ENCODE data around the gene FRMD4B.

FRMD4B gene

DNA sequence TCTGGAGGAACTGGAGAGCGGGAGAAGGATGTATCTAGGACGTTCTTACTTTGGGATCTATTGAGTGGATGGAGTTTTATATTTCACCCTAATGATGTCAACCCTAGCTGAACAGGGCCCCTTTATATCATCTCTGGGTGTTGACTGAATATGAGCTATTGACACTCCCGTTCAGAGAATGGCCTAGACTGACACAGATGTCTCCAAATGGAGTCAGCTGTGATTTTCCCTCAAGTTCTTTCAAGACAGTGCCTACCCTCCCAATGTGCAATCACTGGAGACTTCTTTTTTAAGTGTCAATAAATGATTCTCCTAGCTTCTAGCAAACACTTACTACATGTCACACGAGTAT is 63.8 kb downstream of the FRMD4B start:
- no peak for DNase-seq (ENCODE audit: low spot score)

DNA sequence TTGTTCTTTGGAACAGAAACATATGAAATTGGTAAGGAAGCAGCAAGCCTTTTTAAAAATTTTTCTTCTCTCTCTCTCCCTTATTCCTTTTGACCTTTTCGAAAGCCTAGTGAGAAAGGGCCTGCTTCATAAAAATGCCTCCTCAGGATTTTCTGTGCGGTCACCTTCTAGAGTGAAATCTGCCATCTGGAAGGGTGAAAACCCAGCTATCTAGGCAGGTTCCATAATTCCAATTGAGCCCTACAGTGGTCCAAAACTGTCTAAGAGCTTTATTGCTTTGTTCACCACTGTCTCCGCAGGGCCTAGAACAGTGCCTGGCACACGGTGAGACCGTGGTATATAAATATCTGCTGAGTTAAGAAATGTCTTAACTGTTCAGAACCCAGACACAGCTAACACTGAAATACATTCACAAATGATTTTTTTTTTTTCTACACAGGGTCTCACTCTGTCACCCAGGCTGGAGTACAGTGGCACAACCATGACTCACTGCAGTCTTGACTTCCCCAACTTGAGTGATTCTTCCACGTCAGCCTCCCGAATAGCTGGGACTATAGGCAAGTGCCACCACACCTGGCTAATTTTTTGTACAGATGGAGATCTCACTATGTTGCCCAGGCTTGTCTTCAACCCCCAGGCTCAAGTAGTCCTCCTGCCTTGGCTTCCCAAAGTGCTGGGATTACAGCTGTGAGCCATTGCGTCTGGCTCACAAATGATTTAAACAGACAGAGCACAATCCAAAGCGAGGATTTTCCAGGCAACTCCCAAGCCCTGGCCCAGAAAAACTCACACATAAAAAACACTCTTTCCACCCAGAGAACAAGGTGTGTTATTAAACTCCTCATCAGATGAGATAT is 64.4 kb downstream of the FRMD4B start:
- no peak for DNase-seq (ENCODE audit: low spot score)

DNA sequence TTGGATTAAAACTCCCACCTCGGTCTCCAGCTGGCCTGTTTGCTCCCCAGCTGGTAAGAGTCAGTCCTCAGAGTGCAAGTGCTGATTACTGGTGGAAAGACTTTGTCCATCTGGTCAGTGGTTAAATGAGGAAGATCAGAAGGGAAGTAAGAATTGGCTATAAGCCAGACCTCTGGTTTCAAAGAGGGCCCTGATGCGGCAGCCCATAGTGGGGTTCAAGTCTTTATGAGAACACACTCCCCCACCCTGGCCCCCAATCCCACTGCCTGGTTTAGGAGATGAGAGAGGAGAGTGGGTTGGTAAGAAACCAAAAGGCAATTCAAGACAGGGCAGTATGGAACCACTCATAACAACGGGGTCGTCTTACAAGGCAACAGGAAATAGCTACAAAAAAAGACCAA is 65.0 kb downstream of the FRMD4B start:
- no peak for DNase-seq (ENCODE audit: low spot score)

DNA sequence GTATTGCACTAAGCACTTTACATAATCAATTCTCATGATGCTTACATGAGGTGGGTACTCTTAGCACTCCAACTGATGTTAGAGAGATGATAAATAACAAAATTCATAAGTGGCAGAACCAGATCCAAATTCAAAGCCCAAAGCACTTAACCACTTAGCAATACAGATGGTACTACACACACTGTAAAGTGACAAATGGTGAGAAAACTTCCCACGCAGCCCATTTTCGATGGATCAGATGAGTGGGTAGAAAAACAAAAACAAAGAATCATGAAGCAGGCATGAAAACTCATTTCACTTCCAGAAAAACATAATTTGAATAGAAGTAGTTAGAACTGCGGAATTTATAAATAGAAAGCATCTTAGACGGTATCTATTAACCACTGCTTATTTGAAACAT is 66.2 kb downstream of the FRMD4B start:
- DNase-seq (ENCODE audit: low spot score), result no peak

DNA sequence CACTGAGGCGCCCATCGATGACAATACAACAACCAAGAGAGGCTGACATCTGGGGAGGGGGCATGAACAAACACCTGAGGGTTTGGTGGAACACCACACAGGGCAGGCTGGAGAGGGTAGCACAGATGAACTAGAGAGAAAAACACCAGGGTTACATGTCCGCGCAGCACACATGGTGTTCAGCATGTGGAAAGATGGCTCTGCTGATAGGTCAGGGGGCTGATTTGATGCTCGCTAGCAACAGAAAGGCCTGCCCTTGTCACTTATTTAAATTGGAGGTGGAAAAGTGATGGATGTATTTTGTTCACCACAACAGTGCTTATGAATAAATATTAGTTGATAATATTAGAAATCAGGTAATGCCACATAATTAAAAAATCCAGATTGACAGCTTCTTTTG is 67.5 kb downstream of the FRMD4B start:
- no peak for DNase-seq (ENCODE audit: low spot score)

DNA sequence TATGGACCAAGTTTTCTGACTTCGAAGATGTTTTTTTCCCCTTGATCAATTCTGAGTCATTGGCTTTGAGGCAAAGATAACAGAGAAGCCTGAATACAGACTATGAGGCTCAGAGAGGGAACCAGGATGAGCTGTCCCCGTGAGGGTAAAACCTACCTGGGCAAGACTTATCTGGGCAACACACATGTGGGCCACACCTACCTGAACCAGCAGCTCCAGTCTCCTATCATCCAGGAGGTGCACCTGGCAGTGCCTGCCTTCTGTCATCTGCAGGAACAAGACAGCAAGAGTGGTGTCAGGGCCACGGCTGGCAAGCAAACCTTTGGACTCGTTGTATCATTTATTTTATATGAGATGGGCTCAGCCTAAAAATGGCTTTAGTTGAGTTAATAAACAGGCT is 72.6 kb downstream of the FRMD4B start:
- DNase-seq (ENCODE audit: low spot score), result no peak

DNA sequence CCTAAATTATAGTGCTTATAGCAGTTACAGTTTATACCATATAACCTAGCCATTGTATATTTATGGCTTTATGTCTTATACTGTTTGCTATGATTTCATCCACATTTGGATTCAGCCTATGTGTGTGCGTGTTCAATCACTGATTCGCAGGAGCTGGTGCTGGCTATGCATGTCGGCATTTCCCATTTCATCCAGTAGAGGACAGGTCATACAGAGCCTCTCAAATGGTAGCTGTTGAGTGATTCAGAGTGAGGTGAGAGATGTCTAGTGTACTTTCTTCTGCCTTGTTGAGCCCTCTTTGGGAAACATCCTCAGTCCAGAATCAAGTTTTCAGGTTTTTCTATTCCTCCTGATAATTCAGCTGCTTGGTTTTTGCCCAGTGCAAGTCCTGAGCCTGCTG is 76.1 kb downstream of the FRMD4B start:
- DNase-seq (ENCODE audit: low spot score), result peak; percentile 68

DNA sequence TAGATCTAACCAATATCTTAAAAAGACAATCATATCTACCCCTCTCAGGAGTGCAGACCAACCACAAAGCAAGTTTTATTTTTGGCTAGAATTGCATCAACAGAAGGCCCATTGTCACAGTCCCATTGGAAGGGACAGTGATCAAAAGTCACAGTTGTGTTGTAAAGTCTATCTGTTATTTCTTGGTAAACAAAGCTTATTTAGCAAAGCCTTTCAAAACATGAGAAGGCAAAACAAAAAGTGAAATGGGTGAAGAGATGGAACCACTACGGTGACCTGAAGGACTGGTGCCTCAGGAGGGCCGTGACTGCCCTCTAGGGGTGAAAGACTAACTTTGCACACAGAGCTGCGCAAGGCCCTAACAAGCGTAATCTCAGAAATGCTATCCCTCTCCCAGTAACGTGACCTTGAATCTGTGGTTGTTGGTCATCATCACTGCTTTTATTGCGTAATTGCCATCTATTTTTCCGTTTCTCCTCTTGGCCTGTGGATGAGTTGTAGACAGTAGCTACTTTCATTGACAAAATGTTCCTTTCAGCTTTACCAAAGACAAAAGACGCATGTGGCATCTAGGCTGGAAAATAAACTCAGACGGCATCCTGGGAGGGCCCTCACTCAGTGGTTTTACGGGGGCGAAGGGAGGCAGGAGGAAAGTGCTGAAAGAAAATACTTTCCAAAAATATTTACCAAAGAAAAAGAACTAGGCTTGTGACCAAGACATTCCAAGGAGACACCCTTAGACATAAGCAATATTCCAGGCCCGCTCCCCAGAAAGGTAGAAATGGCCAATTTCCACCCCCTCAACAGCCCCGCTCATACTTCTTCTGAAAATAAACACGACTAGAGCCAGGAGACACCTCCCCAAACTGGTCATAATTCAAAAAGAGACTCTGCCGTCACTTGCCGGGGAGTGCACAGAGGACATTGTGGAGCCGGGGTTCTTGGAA is 79.4 kb downstream of the FRMD4B start:
- peak; percentile 80 for DNase-seq (ENCODE audit: low spot score)

DNA sequence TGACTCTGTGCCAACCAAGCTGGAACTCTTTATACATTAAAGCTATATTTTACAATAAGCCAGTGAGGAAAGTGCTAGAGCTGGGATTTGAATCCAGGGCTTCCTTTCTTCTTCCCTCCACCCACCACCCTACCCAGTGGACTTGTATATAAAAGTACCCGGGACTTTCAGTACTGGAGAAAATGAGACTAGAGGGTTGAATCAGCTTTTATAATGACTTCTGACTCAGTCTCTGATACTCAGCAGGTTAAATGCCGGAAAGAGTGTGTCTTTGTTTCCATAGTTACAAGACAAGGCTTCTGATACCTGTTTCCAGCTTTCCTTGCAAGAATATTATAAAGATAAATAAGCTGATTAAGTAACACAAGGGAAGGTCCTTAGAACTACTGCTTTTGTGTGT is 80.9 kb downstream of the FRMD4B start:
- peak; percentile 89 for DNase-seq (ENCODE audit: low spot score)

DNA sequence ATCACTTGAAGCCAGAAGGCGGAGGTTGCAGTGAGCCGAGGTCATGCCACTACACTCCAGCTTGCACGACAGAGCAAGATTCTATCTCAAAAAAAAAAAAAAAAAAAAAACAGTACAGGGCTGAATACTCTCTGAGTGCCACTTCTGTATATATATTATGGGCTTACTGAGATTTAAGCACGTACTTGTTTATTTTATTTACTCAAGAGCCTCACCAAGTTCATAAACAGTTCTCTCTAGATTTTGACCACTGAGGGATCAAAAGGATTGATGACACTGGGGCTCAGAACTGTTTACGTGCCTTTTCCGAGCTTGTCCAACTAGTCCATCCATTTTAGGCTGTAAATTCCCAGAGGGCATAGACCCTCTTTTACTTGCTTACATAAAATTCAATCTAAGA is 81.5 kb downstream of the FRMD4B start:
- DNase-seq (ENCODE audit: low spot score), result no peak

DNA sequence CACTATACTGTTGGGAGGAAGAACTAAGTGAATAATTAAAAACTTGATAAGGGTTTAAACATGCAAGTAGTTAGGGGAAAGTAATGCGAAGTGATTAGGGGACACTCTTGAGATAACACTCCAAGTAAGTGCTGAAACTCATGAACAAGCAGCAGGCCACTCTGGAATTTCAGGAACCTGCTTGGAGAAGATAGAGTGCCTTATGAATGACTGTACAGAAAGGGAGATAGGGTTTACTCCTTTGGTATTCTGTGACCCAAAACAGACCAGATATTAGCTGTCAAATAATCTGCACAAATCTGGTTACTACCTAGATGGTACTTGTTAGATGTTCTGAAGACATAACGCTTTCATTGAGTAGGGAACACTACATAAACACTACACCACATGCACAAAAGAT is 85.6 kb downstream of the FRMD4B start:
- peak; percentile 19 for DNase-seq (ENCODE audit: low spot score)

DNA sequence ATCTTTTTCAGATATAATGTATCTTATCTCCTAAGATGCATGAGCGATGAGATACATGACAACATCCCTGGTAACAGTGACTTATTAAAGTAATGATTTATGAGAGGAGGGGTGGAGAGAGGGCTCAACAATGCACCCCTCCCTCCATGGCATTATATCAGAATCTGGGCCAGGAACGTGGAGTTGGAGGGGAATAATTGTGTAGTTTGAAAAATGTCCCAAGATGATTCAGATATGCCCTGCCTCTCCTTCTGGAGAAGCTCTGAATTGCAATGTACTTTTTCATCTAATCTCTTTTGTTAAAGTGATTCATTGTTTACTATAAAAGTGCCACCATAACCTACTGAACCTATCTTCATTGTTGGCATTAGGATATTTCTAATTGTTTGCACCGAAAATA is 86.5 kb downstream of the FRMD4B start:
- DNase-seq (ENCODE audit: low spot score), result peak; percentile 19

DNA sequence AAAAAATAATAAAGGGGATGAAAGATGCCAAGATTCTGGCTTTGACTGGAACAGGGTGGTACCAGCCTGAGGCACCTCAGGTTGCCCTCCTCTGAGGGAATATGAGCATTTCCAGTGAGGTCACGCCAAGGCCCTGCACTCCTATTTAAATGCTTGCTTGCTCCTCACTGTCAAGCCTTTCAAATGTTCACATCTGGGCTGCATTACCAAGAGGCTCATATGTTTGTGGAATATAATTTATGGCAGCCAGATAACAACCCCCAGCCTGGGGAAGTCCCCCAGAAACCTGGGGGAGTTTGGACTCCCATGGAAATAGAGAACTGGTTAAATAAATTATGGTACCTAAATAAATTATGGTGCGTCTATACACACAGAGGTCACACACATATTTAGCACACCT is 88.4 kb downstream of the FRMD4B start:
- no peak for DNase-seq (ENCODE audit: low spot score)

DNA sequence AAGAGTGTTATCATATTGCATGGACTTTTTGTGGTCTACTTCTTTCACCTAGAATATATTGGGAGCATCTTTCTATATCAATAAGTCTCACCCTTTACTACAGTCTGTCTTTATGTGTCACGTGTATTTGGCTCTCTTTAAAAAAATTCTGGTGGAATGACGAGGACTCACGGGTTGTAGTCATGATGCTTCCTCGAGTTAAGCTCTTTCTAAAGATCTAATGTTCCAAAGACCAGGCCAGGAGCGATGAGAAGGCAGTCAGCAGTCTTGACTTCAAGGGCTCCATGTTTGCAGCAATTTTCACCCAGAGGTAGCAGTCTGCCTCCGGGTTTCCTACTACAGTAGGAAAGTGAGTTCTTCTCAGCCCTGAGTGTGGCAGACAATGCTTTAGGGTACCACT is 88.9 kb downstream of the FRMD4B start:
- no peak for DNase-seq (ENCODE audit: low spot score)

DNA sequence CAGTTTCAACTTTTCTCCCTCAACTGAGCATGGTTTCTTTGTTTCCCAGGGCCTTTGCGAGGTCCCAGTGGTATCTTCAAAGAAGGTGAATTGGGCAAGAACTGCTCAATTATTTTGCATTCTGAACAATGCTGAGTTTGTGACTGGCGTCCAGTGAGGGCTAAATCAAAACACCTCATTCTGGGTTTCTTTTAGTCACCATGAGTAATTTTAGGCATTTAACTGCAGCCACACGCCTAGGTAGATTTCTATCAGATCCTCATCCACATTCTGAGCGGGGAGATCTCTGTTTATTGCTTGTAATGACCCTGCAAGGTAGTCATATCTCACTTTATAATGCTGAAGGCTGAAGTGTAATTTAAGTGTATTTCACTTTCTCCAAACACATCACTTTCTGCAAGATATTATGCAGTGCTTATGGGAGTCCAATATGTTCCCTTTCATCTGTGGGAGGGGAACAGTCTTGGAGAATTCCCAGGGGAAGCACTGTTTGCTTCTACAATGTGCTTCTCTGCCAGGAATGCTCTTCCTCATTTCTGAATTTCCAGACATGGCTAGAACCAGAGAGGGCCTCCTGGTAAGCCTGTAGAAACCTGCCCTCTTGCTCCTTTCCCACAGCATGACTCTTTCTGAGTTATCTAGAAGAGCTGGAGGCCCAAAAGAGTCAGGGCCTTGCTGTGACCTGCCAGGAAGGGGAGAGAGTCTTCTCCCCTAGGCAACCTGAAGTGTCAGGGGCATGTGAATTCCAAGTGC is 91.7 kb downstream of the FRMD4B start:
- DNase-seq (ENCODE audit: low spot score), result peak; percentile 42

DNA sequence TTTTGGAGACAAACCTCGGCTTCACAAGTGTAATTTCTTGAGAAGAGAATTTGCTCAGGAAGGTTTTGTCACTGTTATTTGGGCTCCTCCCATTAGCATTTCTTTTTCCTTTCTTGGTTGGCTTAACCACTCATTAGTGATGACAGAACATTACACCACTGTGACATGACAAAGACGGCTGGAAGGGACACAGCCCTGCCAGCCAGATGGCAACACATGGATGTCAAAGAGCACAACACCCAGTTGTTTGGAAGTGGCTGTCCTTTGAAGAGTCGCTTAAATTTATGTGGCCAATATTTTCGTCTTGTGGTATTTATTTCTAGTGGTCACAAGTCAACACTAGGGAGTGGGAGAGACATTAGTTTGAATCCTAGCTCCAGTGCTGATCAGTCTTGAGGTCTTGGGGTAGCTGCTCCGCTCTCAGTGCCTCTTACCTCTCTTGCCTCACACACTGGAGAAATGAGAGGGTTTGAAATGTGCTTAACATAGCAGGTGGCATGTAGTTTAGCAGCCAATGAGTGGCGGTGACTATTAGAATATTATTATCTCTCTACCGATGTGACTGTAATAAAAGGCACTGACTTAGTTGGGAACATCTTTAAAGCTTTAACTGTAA is 92.8 kb downstream of the FRMD4B start:
- no peak for DNase-seq (ENCODE audit: low spot score)

DNA sequence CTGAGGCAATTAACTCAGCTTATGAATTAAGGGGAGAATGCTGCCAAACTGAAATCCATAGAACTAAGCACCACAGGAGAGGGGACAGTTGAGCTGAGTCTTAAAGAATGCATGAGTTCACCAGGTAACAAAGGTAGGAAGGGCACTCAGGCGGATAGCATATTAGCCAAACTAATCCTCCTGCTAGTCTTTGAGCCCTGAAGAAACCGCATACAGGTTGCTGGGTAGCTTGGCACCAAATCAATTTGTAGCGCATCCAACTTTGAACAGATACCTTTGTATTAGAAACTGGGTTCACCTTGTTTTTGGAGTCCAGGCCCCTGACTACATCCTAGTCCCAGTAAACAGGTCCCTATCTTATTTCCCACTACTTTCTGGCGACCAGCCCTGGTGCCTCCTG is 93.7 kb downstream of the FRMD4B start:
- DNase-seq (ENCODE audit: low spot score), result peak; percentile 57

DNA sequence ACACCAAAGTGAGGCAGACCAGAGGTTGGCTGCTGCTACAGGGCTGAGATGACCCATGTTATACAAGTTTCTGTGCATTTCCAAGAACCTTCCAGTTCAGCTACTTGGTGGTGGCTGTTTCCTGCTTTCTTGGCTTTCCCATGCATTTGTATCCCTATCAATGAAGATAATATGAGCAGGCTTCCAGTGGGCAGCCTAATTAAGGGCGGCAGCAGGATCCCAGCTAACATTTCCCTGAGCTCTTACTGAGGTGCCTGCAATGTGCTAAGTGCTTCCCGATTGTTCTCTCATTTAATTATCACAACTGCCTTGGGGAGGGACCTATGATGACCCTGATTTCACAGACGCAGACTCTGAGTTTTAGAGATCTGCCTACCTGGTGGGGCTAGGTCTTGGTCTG is 95.5 kb downstream of the FRMD4B start:
- no peak for DNase-seq (ENCODE audit: low spot score)

DNA sequence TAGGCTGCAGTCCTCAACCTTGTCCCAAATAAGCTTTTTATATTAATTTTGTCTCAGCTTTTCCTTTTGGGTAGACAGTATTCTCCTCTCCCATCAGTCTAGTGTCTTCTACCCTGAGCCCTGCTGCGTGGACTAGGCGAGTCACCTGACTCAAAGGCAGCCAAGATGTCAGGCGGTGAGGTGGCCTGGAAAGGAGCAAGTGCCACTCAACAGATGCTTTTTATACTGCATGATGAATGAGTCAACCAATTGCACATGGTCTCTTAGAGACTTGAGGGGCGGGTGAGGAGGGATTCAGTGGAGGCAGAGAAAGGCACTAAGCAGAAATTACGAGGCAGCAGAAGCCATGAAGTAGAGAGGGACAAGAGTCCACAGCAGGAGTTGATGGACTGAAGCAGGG is 95.9 kb downstream of the FRMD4B start:
- peak; percentile 13 for DNase-seq (ENCODE audit: low spot score)

DNA sequence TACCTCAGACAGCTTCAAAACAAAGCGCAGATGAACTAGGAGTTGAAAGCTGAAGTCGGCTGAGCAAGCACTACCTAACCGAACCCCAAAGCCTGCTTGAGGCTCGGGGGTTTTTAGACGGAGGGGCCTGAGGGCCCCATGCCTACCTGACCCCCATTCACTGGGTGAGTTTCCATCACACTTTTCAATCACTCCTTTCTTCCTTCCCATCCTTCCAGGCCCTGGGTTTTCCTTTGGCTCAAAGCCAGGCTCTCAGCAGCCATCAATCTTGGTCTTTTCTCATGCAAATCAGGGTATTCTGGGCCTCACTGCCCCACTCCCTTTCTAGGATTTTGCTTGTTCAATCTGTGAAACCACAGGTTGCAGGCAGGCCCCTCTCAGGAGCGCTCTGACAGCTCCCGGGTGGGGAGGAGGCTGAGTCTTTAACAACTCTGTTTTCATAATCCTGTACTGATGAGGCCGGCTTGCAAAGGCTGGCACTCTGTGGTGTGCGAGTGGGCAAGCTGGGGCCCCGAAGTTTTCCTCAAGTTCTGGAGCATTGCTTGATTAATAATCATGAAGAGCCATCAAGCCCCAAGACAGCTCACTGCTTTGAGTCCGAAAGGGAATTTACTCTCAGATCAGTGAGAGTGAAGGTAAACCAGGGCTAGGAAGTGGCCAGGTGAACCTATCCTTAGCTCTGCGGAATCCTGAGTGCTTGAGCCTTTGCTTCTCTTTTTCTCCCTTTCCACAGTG is 97.6 kb downstream of the FRMD4B start:
- no peak for DNase-seq (ENCODE audit: low spot score)

DNA sequence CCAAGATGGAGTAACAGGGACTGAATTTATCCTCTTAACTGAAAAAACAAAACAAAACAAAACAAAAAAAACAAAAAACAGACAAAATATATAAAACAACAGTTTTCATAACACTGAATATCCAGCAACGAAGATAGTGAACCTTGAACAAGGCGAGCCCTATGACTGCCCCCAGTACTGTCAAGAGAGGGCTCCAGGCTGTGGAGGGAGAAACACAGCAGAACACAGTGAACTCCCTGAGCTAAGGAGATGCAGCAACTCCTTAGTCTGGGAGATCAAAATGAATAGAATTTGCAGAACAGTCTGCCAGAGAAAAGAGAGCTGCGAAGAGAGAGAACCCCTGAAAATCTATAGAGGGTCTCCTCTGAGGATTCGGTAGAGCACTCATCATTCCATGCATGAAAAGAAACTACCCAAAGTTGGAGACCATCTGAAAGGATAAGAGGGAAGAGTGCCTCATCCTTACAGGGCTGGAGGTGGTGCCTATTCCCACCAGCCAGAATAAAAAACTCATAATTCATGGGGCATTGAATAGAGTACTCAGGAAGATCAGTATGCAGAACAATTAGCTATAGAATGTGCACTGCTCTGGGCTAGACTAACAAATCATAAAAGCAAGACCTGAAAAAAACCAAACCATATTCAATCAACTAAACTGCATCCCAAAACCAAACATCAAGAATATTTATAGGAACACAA is 101.8 kb downstream of the FRMD4B start:
- DNase-seq (ENCODE audit: low spot score), result no peak
